Activated gamma-delta T cell treated with Interleukin-2 at 50 U/mL for 16 hours (primary cell): ENCODE measurements around the gene KIF25.
"Not testable (repeated sequence)": the region's sequence is repeated elsewhere in the genome, so short reads cannot be mapped to it uniquely, and the experiment has no call there.

Experiments
- DNase-seq: peaks from one replicate; pipeline ENCODE4 v3.0.0-alpha.2; 2020

KIF25 gene

DNA sequence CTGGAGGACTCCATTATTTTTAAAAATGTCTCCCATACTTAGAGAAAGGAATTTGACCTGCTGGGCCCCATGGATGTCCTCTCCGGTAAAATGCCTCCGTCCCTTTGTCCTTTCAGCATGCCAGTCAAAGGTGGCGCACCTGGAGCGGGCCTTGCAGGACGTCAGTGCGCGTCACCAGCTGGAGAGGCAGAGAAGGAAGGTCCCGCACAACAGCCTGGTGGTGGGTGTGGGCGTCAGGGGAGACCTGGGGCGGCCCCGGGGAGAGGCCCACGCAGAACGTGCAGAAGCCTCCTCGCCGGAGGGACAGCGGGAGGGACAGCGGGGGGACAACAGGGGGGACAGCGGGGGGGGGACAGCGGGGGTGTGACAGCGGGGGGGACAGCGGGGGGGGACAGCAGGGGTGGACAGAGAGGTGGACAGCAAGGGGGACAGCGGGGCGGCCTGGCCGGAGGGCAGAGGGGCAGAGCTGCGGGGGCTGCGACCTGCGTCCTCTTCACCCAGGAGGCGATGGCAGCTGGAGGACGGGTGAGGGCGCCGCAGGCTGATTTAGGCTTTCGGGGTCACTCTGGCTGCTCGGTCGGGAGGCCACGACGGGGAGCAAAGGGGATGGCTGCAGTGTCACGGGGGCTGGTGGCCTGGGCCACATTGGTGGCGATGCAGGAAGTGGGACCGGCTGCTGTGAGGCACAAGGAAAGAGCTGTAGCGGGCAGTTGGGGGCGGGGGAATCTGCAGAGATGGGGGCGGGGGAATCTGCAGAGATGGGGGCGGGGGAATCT, 859 bp upstream of the KIF25 start:
- DNase-seq = no peak

DNA sequence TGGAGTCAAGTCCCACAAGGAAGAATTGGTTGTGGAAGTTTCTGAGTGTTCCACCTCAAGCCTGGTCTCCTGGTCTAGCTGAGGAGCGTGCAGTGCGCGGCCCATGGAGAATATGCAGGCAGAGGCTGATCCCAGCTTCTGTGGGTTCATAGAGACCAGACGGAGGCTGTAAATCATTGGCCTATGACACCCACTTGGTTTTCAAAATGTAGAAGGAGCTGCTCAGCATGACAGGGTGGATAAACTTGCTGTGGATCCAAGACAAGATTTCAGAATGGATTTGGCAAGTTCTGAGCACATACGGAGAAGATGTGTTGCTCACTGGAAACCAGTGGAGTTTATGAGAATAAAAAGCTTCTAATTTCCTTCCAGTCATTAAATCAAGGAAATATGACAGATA, 744 bp downstream of the KIF25 start:
- no peak for DNase-seq

DNA sequence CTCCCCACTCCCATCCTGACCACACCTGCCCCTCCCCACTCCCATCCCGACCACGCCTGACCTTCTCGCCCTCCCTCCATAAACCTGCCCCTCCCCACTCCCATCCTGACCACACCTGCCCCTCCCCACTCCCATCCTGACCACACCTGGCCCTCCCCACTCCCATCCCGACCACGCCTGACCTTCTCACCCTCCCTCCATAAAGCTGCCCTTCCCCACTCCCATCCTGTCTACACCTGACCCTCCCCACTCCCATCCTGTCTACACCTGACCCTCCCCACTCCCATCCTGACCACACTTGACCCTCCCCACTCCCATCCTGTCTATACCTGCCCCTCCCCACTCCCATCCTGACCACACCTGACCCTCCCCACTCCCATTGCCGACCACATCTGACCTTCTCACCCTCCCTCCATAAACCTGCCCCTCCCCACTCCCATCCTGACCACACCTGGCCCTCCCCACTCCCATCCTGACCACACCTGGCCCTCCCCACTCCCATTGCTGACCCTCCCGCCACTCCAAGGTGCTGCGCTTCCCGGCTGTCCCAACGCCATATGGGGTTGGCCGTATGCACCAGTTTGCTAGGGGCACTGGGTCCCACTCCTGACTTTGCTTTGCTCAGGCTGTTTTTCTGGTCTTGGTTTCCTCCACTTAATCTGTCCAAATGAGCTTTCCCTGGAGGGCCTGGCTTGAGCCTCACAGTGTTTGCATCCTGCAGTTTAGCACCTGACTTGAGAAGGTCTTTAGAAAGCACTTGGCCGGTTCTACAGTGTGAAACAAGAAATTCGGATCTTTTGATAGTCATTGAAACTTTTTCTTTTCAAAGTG, 2.9 kb downstream of the KIF25 start:
- no peak for DNase-seq

DNA sequence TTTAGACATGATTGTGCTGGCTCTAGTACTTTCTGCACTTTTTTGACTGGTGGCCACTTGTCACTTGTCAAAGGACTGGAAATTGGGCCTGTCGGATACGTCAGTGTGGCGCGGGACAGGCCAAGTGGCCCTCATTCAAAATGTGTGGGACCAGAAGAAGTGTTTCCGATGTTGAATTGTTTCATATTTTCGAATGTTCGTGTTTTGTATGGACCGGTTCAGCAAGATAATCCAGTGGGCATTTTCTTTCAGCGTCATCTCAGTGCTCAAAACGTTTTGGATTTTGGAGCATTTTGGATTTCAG, 3.5 kb downstream of the KIF25 start:
- DNase-seq = no peak

DNA sequence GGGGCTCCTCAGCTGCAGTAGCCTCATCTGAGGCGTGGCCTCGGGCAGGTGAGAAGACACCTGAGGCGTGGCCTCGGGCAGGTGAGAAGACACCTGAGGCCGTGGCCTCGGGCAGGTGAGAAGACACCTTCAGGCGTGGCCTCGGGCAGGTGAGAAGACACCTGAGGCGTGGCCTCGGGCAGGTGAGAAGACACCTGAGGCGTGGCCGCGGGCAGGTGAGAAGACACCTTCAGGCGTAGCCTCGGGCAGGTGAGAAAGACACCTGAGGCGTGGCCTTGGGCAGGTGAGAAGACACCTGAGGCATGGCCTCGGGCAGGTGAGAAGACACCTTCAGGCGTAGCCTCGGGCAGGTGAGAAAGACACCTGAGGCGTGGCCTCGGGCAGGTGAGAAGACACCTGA, 4.0 kb downstream of the KIF25 start:
- not testable (repeated sequence) for DNase-seq

DNA sequence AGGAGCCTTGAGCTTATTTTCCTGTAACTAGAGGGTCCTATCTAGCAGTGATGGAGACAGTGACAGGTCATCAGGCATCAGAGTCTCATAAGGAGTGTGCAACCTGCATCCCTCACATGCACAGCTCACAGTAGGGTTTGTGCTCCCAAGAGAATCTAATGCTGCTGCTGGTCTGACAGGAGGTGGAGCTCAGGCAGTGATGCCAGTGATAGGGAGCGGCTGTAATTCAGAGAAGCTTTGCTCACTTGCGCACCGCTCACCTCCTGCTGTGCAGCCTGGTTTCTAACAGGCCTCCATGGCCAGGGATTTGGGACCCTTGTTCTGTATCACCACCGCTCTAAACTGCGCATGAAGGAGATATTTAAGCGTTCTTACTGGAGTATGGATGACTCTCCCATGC, 5.3 kb downstream of the KIF25 start:
- no peak for DNase-seq

DNA sequence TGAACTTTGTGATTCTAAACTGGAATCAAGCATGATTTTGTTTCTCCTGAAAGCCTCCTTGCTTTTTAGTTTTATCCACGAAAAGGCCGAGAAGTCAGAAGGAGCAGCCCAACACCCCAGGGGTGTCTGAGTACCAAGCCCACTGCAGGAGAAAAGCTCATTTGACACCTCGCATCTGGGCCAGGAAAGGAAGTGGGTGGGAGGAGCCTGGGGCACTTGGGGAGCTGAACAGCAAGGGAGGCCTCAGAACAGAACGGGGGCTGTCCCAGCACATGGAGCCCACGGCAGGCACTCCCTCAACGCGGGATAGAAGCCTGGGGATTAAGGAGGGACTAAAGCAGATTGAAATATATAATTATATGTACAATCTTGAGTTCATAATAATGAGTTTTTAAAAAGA, 6.6 kb downstream of the KIF25 start:
- DNase-seq = no peak

DNA sequence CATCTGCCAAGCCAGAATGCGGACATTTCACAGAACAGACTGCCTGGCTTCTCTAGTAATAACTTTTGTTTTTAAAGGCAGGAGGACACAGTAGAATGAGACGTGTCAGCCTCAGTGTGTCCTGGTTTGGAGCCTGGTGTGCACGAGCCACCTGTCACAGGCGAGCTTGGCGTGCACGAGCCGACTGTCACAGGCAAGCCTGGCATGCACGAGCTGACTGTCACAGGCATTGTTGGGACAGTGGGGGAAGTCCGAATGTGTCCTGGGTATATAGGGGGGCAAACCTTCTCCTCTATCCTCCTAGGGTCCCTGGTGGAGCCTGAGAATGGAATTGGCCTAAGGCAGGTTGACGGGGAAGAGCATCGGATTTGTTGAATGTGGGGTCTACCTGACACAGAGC, 7.5 kb downstream of the KIF25 start:
- no peak for DNase-seq

DNA sequence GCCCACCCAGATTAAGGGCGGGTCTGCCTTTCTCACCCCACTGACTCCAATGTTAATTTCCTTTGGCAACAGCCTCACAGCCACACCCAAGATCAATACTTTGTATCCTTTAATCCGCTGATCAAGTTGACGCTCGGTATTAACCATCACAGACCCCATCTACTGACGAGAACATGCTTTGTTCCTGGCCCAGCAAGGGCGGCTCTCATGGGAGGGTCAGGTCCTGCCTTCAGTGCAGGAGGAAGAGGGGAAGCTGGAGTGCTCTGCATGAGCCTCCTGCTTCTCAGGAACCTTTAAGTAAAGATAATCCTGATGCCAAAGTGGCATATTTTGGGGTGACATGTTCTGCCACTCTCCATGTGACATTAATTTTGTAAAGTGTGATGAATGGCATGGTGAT, 8.3 kb downstream of the KIF25 start:
- no peak for DNase-seq

DNA sequence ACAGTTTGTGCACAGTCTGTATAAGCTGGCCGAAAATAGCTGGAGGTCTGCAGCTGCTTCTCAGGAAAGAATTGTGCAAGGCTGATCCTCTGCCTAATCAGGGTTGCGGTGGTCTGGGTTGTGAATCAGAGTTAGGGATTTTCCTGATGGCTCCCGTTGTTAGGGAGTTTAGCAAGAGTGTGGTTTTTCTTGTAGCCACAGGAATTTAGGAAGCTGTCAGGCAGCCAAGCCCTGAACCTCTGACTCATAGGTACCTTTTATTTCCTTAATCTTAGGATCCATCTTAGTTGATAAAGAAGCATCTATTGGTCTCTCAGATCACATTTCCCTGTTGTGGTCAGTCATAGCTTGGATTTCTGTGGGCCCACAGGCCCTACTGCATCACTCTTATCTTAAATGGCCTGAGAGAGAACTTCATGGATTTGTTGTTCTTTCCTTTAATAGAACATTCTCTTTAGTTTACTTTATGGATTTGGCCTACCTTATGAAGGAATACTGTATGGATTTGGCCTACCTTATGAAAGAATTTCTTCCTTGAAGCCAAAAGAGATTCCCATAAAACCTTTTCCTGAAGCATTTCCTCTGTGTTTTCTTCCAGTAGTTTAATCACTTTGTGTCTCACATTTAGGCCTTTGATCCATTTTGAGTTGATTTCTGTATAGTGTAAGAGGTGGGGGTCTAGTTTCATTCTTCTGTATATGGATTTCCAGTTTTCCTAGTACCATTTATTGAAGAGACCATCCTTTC, 10.3 kb downstream of the KIF25 start:
- no peak for DNase-seq

DNA sequence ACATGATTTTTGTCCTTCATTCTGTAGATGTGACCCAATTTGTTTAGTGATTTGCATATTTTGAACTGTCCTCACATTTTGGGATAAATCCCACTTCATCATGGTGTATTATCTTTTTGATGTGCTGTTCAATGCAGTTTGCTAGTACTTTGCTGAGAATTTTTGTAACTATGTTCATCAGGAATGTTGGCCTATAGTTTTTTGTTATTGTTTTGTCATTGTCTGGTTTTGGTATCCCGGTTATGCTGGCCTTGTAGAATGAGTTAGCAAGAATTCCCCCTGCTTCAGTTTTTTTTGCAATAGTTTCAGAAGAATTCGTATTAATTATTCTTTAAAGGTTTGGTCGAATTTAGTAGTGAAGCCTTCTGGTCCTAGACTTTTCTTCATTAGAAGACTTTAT, 11.9 kb downstream of the KIF25 start:
- DNase-seq = no peak

DNA sequence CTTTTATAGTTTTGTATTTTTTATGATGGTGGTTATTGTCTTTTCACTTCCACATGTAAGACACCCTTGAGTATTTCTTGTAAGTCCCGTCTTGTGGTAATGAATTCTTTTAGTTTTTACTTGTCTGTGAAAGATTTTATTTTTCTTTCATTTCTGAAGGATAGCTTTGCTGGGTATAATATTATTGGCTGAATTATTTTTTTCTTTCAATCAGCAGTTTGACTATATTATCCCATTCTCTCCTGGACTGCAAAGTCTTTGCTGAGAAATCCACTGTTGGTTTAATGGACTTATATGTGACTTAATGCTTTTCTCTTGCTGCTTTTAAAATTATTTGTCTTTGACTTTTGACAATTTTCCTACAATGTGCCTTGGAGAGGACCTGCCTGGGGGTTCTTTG, 13.8 kb downstream of the KIF25 start:
- DNase-seq = no peak

DNA sequence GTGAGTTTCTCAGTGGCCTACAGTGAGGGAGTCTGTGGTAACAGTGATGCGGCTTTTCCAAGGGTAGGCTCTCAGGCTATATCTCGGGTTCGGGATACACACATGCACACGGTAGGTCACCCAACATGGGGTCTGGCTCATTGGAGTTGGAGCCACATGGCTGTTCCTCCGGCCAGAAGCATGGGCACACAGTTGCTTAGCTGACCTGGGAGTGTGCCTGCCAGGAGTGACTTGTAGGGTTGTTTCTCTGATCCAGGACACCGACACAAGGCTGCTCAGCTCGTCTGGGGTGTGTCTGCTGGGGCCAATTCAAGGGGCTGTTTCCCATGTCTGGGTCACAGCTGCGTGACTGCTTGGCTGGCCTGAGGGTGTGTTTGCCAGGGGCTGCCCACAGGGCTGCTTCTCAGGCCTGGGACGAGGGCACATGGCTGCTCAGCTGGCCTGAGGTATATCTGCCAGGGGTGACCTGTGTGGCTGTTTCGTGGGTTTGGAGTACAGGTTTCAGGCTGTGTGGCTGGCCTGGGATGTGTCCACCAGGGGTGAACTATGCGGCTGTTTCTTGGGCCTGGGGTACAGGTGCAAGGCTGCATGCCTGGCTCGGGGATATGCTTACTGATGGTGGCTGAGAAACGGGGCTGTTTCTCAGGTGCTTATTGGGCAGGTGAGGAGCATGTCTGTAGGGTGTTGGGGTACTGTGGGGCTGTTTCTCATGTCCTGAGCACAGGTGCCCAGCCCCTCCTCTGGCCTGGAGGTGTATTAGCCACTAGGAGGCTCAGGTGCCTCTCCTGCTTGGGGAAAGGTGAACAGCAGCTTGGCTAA, 15.2 kb downstream of the KIF25 start:
- DNase-seq = no peak

DNA sequence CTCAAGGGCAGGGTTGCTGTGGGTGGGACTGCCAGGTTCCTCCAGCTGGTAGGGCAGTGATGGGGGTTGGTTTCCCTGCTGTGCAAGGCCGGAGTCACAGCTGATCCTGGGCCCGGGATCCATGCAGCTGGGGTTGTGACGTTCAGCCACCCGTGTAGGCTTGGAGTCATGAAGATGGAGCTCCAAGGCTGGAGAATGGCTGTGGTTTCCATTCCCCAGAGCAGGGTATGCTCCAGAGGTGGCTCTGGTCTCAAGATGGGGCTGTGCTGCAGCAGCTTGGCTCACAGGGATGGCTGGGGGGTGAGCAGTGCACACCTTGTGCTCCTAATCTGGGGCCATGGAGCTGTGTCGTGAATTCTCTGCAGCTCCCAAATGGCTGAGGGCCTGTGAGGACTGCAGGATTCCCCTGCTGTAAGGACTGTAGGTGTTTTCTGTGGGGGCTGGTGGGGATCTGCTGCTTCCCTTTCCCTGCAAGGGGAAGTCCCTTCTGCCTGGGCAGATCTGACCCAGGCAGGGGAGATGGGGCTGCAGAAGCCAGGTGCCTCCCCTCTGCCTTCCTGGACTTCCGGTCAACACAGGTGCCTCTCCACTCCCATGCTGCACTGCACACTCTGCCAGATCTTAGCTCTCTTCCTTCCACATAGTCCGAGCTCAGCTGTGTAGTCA, 15.9 kb downstream of the KIF25 start:
- DNase-seq = no peak

DNA sequence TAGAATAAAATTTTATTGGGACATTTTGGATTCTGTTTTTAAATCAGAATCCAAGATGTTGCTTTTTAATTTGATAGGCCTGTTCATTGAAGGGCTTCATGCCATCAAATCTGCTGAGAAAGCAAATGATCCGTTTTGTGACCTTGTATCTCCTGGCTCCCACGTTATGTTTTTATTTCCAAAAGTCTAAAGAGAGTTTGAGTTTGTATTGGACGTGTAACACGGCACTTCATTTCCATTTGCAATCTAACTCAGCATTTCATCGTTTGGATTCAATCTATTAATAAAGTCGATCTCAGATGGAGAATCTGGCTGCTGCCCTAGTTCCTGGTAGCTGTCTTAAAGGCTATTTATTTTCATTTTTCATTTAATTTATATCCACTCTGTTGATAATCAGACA, 17.0 kb downstream of the KIF25 start:
- no peak for DNase-seq

DNA sequence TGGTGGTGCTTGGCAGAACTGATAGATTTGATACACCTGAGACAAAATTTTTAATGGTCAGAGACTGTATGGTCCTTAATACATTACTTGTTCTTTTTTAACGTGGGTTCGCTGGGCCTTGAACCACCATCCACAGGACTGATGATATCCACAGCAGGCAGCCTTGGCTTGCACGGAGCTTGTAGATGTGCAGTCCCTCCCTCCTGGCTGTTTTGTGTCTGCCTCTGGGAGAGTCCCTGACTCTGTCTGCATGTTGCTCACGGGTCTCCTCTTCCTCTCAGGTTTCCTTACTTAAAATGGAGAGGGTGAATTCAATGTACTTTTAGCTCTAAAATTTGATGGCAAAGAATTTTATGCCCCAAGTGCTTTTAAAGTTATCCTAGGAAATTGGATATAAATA, 17.5 kb downstream of the KIF25 start:
- no peak for DNase-seq

DNA sequence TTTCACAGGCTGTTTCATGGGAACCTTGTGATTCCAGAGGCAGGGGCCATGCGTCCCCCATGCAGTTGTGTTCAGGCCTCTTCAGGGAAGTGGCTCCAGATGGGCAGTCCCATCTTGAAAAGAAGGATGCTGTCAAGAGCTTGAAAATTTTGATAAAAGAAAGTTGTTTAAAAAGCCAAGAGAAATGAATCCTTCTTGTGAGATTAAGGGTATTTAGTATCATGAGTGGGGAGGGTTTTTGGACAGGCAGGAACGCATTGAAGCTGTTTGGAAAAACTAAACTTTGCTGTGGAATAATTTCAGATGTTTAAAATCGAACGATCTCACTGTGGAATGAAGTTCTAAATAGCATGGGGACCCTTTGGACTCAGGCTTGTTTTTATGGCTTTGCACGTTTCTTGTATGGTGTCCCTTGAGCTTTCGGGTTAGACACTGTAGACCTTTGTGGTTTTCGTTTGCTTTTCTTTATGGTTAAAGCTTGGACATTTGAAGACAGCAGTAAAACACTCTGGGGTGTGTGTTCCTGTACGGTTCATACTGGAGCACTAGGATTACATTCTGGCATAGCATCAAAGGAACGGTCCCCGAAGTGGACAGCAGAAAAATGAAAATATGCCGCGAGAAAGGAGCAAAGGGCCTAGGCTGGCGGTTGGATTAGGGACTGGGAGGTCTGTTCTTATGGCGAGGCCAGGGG, 18.2 kb downstream of the KIF25 start:
- DNase-seq = no peak

DNA sequence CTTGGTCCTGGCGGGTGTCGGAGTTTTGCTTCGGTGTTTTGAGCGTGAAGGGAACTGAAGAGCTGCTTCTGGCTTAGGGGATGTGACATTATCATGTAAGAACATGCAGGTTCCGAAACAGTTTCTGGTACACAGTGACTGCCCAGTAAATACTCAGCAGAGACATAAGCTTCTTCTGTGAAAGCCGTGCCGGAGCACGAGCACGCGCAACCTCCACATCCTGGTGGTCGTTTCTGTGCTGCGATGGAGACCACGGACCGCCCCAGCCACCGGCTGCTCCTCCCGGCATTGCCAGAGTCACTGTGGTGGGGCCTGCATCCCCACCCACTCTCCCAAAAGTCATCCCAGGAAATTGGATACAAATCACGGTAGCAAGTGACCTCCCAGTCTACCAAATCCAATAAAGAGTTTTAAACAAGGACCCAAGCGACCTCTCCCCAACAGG, 18.7 kb downstream of the KIF25 start:
- no peak for DNase-seq

DNA sequence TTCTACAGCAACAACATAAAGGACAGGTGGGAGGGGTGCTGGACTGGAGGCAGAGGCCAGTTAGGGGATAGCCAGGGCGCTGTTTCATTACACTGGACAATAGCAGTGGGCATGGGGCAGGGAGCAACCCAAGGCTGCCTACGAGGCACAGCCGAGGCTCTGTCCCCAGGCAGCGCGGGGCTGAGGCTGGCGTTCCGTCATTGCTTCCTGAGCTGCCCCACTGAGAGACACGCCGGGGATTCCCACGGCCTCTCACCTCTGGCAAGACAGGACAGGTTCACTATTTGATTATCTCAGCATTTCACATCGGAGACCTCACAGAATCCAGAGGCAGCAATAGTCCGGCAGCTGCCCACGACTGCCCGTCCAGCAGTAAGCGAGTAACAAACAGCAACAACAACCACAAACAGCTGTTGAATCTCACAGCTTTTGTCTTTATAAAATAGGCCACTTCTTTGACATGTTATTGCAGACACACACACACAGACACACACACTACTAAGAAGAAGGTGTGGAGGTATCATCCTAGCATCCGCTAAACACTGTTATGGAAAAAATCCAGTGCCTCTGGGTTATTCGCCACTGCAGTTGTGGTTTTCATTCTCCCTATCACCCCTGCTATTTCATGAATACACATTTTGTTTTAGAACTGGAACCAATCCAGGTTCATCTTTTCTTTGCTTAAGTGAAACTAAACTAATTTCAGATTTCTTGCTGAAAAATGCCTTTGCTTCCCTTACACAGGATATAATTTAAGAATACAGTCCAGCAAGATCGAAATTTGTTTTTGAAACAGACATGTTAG, 19.5 kb downstream of the KIF25 start:
- DNase-seq = no peak

DNA sequence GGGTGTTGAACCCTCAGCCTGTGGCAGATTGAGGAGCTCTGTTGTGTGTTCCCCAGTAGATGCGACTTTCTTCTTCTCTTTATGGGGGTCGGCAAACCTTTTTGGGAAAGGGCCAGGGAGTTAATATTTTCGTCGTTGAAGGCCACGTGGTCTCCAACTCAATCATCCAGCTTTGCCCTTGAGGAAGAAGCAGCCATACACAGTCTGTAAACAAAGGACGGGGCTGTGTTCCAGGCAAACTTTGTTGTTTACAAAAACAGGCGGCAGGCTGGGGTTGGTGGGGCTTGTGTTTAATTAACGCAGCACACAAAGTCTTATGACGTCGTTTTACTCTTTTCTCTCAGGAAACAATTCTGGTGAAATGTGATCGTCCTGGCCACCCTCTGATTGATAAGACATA, 20.2 kb downstream of the KIF25 start:
- DNase-seq = no peak

DNA sequence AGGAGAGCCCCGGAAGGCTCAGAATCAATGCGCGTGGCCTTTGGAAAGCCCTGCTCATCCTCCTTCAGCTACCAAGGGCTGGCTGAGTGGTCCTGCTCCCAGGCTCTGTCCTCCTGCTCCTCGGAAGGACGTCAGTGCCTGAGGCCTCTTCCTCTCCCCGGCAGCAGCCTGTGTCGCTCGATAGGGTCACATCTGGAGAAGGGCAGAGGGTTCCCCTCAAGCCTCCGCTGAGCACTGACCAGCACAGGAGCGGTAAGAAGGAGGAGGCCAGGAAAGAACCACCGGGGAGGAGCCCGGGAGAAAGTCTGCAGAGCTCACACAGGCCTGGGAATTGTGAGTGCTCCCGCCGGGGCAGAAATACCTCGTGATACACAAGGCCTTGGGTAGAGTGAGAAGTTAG, 21.2 kb downstream of the KIF25 start:
- DNase-seq = no peak
